ENCODE measurements around the gene TPP1. TPM values are rescaled to one million over a fixed set of nuclear protein-coding genes. Genes with fewer than 3 reads are reported as not detected.

The TPP1 gene
- total and polyA plus RNA-seq, 11 donors, result 38.5 to 169 (median 79.7) TPM

DNA sequence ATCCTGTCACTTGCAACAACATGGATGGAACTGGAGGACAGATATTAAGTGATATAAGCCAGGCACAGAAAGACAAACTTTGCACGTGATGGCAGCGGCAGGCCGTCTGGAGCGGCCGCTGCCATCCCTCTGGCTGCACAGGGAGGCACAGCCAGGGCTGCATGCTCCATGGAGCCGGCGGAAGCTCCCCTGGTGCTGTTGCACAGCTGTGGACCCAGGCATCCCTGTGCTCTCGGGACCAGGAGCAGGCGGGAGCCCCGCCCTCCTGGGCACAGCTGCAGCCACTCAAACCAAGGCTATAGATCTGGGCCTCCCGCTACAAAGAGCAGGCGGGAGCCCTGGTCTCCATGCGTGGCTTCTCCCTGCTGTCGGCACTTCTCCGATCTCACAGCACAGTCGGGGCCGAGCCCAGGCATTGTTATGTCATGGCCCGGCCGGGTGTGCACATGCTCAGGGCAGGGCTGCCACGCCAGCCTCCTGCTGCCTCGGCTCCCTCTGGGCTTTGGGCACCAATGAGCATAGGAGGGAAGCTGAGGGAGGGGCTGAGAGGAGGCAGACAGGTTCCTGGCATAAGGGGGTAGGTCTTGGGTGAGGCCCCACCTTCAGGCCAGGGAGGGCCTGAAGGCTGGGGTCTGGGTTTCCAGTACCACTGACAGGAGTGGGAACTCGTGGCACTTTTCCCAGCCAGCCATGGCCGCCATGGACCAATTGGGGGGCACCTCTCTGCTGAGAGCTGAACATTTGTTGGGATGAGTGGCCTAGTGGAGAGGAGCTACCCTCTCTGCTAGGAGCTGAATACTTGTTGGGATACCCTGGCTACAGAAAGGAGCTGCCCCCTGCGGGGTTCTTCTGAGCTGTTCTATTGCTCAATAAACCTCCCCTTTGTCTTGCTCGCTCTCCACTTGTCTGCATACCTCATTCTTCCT lies 32.5 kb downstream of the TPP1 start:
- peak overlapping the region in 7 of 12 donors; percentile 16 to 64 (median 40) for H3K27ac ChIP-seq
- no peaks in the 10 kb centered on the region for H3K27me3 ChIP-seq
- DNase-seq (peak in 2 of 5 donors; percentile 58 to 78), ATAC-seq (peak; percentile 77 to 90 (median 81))
- WGBS, 4 donors, result 49 to 60% (median 53%) methylated on average over 11 to 25 of the region's 25 CpGs
- H3K36me3 ChIP-seq, result peaks cover 0 to 10% (median under 1%) of the 10 kb centered on the region in 9 donors
- H3K4me1 ChIP-seq, result peaks cover 0 to 17% (median 7%) of the 10 kb centered on the region in 12 donors
- TF ChIP-seq CTCF (IDR thresholded peaks at IDR 0.05) (no peak), POLR2A (IDR thresholded peaks at IDR 0.05) (no peak)
- H3K9me3 ChIP-seq, result peaks cover 0 to 29% (median 16%) of the 10 kb centered on the region in 12 donors
- H3K4me3 ChIP-seq, result peak overlapping the region in 8 of 12 donors; percentile 4 to 45 (median 26)
- intact Hi-C loops (cut with DNase I), result no loop called here

DNA sequence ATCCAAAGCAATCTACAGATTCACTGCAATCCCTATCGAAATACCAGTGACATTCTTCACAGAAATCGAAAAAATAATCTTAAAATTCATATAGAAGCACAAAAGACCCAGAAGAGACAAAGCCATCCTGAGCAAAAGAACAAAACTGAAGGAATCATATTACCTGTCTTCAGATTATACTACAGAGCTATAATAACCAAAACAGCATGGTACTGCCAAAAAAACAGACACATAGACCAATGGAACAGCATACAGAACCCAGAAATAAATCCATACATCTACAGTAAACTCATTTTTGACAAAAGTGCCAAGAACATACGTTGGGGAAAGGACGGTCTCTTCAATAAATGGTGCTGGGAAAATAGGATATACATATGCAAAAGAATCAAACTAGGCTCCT lies 34.7 kb downstream of the TPP1 start:
- 91 to 96% (median 95%) methylated on average over 4 of the region's 4 CpGs for WGBS, 4 donors
- TF ChIP-seq POLR2A (IDR thresholded peaks at IDR 0.05), result no peak
- no peak for TF ChIP-seq CTCF (IDR thresholded peaks at IDR 0.05)
- no peak for DNase-seq
- H3K4me3 ChIP-seq, result no peak overlapping the region
- intact Hi-C loops (cut with DNase I), result no loop called here
- H3K36me3 ChIP-seq, result no peaks in the 10 kb centered on the region
- no peaks in the 10 kb centered on the region for H3K27me3 ChIP-seq
- H3K9me3 ChIP-seq, result peaks cover 0 to 29% (median 16%) of the 10 kb centered on the region in 12 donors
- H3K4me1 ChIP-seq, result peaks cover 0 to 20% (median 7%) of the 10 kb centered on the region in 12 donors
- H3K27ac ChIP-seq, result no peak overlapping the region
- no peak for ATAC-seq

DNA sequence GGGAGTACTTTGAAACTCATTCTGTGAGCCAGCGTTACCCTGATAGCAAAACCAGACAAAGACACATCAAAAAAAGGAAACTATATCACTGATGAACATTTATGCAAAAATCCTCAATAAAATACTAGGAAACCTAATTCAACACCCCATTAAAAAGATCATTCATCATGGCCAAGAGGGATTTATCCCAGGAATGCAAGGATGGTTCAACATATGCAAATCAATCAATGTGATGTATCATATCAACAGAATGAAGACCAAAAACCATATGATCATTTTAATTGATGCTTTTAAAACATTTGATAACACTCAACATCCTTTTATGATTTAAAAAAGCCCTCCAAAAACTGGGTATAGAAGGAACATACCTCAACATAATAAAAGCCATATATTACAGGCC lies 35.6 kb downstream of the TPP1 start:
- ATAC-seq (no peak), DNase-seq (no peak)
- Histone ChIP-seq H3K27me3 (no peaks in the 10 kb centered on the region), H3K36me3 (no peaks in the 10 kb centered on the region), H3K9me3 (peaks cover 0 to 29% (median 16%) of the 10 kb centered on the region in 12 donors), H3K27ac (no peak overlapping the region), H3K4me3 (no peak overlapping the region), H3K4me1 (peaks cover 0 to 22% (median 7%) of the 10 kb centered on the region in 12 donors)
- intact Hi-C loops (cut with DNase I), result no loop called here
- WGBS, 4 donors, result 82 to 89% (median 86%) methylated on average over 1 of the region's 1 CpG
- no peak for TF ChIP-seq CTCF (IDR thresholded peaks at IDR 0.05)
- TF ChIP-seq POLR2A (IDR thresholded peaks at IDR 0.05), result no peak

DNA sequence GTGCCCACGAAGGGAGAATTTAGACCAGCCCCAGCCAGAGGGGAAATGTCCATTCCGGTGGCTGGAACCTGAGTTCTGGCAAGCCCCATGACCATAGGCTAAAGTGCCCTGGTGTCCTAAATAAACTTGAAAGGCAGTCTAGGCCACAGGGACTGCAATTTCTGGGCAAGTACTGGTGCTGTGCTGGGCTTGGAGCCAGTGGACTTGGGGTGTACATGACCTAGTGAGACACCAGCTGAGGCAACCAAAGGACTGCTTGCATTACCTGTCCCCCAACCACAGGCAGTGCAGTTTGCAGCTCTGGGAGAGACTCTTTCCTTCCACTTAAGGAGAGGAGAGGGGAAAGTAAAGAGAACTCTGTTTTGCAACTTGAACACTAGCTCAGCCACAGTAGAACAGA lies 39.5 kb downstream of the TPP1 start:
- H3K27ac ChIP-seq, result no peak overlapping the region
- peak in 1 of 4 donors; percentile 47 for ATAC-seq
- H3K36me3 ChIP-seq, result no peaks in the 10 kb centered on the region
- H3K9me3 ChIP-seq, result peaks cover 0 to 26% (median 16%) of the 10 kb centered on the region in 12 donors
- peaks cover 8 to 24% (median 18%) of the 10 kb centered on the region in 12 donors for H3K4me1 ChIP-seq
- intact Hi-C loops (cut with DNase I), result no loop called here
- no peak for DNase-seq
- no peaks in the 10 kb centered on the region for H3K27me3 ChIP-seq
- 50 to 64% (median 60%) methylated on average over 1 to 2 of the region's 2 CpGs for WGBS, 4 donors
- TF ChIP-seq POLR2A (IDR thresholded peaks at IDR 0.05) (no peak), CTCF (IDR thresholded peaks at IDR 0.05) (no peak)
- no peak overlapping the region for H3K4me3 ChIP-seq
